Activated T-cell treated with anti-CD3 and anti-CD28 coated beads, Interleukin-2, amount 50 U/mL, for 24 hours (primary cell): Measurements from ENCODE around the gene AFF2.

Experiments
- DNase-seq: peaks from one replicate; pipeline ENCODE4 v3.0.0-alpha.2; 2020
- H3K27ac Mint-ChIP-seq: 2 replicates; pipeline ENCODE4 v1.8.0; 2020; ENCODE audit warnings: mild to moderate bottlenecking, mixed read lengths
- H3K27me3 Mint-ChIP-seq: 2 replicates; pipeline ENCODE4 v1.8.0; 2020; ENCODE audit warnings: mixed read lengths
- H3K36me3 Mint-ChIP-seq: 2 replicates; pipeline ENCODE4 v1.8.0; 2020; ENCODE audit warnings: low read depth, mixed read lengths
- H3K4me1 Mint-ChIP-seq: 2 replicates; pipeline ENCODE4 v1.8.0; 2020; ENCODE audit warnings: low read depth, mixed read lengths
- H3K4me3 Mint-ChIP-seq: 2 replicates; pipeline ENCODE4 v1.8.0; 2020; ENCODE audit warnings: mild to moderate bottlenecking, moderate library complexity, mixed read lengths
- H3K9me3 Mint-ChIP-seq: 2 replicates; pipeline ENCODE4 v1.8.0; 2020; ENCODE audit warnings: mixed read lengths

Gene AFF2

DNA sequence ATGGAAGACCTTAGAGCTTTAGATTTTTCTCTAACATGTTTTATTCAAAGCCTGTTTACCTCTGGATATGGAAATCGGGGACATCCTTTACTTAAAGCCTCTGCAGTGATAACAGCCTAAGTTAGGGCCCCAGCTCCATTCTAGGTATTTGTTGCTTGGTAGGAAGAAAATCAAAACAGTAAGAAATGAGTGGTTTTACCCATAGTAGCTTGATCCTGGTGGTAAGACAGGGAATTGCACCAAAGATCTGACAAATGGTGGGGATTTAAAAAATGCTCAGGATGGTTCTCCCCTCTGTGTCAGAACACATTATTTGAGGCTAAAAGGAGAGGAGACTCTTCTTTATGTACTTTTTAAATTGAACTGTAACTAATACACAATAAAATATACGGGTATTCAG, 52.4 kb downstream of the AFF2 start:
- H3K27ac Mint-ChIP-seq: no peak overlapping the region
- DNase-seq: no peak
- H3K27me3 Mint-ChIP-seq: peaks cover 33% of the 10 kb centered on the region
- H3K4me1 Mint-ChIP-seq: peaks cover 4% of the 10 kb centered on the region
- no peaks in the 10 kb centered on the region for H3K36me3 Mint-ChIP-seq
- H3K9me3 Mint-ChIP-seq: no peaks in the 10 kb centered on the region
- no peak overlapping the region for H3K4me3 Mint-ChIP-seq

DNA sequence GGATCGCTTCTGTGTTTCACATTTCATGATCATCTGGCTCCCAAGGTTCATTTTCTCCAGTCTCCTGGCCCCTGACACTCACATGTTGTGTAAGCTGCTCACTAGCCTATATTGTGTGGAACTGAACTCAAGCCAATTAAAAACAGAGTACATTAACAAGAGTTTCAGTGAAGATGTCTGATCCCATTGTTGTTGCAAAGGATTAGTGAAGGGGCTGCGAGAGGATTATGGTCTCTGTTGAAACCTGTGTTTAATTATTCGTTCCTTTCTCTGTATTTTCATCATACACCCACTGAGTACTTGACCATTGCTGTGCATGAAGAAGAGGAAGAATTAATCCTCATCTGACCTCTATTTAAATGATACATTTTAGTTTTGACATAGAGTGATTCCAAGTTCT, 54.7 kb downstream of the AFF2 start:
- no peak overlapping the region for H3K27ac Mint-ChIP-seq
- H3K4me1 Mint-ChIP-seq: peaks cover 4% of the 10 kb centered on the region
- DNase-seq: no peak
- H3K27me3 Mint-ChIP-seq: peaks cover 43% of the 10 kb centered on the region
- no peak overlapping the region for H3K4me3 Mint-ChIP-seq
- H3K36me3 Mint-ChIP-seq: no peaks in the 10 kb centered on the region
- H3K9me3 Mint-ChIP-seq: no peaks in the 10 kb centered on the region

DNA sequence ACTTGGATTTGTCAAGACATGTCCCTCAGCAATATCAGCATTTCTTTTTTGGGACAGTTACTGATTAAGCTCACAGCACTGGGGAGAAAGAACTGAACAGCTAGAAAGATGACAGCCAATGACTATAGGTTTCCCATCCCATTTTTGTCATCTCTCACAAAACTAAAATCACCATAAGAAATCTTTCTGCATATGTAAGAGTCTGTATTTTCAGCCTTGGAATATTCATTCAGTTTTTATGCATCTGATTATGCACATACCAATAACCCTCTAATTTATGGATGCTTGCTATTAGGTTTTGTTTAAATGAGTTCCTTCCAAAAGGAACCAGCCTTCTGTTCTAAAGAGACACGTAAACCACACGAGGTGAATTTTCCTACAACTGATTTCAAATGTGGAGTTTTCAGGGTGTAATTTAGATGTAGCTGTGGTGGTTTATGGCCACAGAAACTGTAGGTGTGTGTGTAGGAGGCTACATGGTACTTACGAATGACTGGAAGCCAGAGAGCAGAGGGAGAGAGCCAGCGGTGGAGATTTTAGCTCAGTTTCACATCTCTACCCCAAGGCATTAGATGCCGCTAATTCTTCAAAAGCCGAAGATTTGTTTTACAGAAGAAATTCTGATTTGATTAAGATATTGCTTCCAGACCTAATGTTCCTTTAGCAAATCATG, 55.3 kb downstream of the AFF2 start:
- DNase-seq: no peak
- H3K36me3 Mint-ChIP-seq: no peaks in the 10 kb centered on the region
- H3K4me3 Mint-ChIP-seq: no peak overlapping the region
- peaks cover 46% of the 10 kb centered on the region for H3K27me3 Mint-ChIP-seq
- no peaks in the 10 kb centered on the region for H3K9me3 Mint-ChIP-seq
- no peak overlapping the region for H3K27ac Mint-ChIP-seq
- H3K4me1 Mint-ChIP-seq: peaks cover 4% of the 10 kb centered on the region

DNA sequence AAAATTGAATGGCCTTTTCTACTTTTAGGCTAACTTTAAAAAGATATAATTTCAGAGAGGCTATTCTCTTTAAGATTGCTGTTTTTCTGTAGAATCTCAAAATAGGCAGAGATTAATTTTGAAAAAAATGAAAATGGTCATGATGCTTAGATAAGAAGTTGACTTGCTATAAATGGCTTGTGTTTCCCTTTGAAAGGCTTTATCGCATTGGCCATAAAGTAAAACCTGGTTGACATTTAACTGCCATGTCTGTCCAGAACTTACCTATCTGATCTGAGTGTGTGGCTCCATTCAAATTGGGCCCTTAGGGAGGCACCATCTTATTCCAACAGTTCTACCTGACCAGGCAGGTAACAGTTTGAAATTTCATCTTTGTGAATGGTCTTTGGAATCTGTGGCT, 56.1 kb downstream of the AFF2 start:
- Mint-ChIP-seq H3K4me3 (no peak overlapping the region), H3K36me3 (no peaks in the 10 kb centered on the region), H3K27ac (no peak overlapping the region), H3K27me3 (peaks cover 45% of the 10 kb centered on the region), H3K9me3 (no peaks in the 10 kb centered on the region), H3K4me1 (peaks cover 4% of the 10 kb centered on the region)
- no peak for DNase-seq

DNA sequence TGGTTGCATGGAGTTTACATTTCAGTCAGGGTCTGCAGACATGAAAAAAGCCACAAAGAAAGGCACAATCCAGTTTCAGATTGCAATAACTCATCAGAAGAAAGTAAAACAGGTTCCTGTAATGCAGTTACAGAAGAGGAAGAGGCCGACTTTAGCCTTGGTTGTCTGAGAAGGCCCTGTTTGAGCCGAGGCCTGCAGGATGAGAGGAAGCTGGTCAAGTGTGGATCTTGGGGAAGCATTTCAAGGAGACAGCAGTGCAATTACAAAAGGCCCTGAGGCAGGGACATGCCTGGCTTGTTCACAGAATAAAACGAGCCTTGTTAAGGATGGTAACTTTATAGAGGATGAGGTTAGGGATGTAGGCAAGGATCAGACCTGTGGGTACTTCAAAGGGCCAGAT, 62.4 kb downstream of the AFF2 start:
- H3K4me1 Mint-ChIP-seq: peaks cover 5% of the 10 kb centered on the region
- H3K27me3 Mint-ChIP-seq: peaks cover 41% of the 10 kb centered on the region
- no peak for DNase-seq
- no peaks in the 10 kb centered on the region for H3K36me3 Mint-ChIP-seq
- H3K9me3 Mint-ChIP-seq: no peaks in the 10 kb centered on the region
- no peak overlapping the region for H3K27ac Mint-ChIP-seq
- H3K4me3 Mint-ChIP-seq: no peak overlapping the region

DNA sequence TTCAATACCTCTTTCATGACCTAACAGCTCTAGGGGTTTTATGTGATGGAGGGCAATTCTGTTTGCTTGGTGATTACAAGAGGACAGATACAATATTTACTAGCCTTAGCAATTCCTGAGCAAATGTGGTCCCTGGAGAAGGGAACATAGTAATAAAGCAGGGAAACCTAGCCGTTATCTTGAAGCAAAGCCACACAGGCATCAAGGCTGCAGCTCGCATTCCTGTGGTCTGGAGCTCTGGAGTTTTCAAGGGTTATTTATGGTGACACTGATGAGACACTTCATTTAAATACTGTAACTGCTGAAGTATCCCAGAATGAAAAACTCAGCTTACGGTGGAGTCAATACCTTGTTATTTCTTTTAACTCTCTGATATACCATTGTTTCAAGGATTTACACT, 66.8 kb downstream of the AFF2 start:
- no peak for DNase-seq
- H3K4me1 Mint-ChIP-seq: peaks cover 5% of the 10 kb centered on the region
- peaks cover 29% of the 10 kb centered on the region for H3K27me3 Mint-ChIP-seq
- no peaks in the 10 kb centered on the region for H3K9me3 Mint-ChIP-seq
- no peak overlapping the region for H3K4me3 Mint-ChIP-seq
- H3K36me3 Mint-ChIP-seq: no peaks in the 10 kb centered on the region
- no peak overlapping the region for H3K27ac Mint-ChIP-seq

DNA sequence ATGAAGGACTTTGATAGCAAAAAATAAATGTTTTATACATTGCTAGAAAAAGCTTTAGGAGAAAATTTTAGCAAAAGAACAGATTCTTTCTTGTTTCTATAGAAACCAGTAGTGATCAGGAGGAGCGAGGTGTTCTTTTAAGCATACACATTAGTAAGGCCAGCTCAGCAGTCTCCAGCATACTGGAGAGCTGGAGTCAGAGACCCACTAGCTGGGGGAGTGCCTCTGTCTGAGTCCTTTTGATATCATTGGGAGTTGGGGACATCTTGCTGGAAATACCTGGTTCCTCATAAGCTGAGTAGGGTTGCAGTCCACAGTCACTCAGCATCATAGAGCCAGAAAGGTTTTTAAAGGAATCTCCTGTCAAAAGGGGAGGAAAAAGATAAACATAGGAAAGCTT, 67.4 kb downstream of the AFF2 start:
- Mint-ChIP-seq H3K9me3 (no peaks in the 10 kb centered on the region), H3K4me1 (peaks cover 6% of the 10 kb centered on the region), H3K27ac (no peak overlapping the region), H3K4me3 (no peak overlapping the region), H3K36me3 (no peaks in the 10 kb centered on the region), H3K27me3 (peaks cover 31% of the 10 kb centered on the region)
- DNase-seq: no peak

DNA sequence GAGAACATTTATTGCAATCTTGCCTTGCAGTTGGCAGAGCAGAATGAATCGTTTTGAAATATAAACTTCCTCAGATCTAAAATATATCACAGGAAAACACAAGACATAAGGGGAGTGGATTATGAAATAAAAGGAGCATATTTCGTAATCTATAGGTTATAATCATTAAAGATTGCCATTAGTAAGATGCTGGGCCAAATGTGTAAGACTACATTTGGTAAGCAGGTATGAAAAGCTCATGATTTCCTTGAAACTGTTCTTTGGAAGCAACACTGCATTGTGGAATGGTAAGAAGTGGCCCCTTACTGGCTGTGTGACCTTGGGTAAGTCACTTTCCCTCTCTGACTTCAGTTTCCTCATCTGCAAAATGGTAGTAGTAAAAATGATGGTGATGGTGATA, 68.3 kb downstream of the AFF2 start:
- Mint-ChIP-seq H3K36me3 (no peaks in the 10 kb centered on the region), H3K9me3 (no peaks in the 10 kb centered on the region), H3K4me3 (no peak overlapping the region), H3K4me1 (peaks cover 2% of the 10 kb centered on the region), H3K27ac (no peak overlapping the region), H3K27me3 (peaks cover 26% of the 10 kb centered on the region)
- no peak for DNase-seq

DNA sequence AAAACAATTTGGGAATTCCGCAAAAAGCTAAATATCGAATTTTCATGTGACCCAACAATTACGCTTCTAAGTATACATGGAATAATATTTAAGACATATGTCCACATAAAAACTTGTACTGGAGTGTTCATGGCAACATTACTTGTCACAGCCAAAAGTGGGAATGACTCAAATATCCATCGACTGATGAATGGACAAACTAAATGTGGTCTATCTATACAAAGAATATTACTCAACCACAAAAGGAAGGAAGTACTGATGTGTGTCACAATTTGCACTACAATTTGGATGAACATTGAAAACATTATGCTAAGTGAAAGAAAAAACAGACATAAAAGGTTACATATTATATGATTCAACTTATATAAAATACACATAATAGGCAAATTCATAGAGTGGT, 71.9 kb downstream of the AFF2 start:
- peaks cover 25% of the 10 kb centered on the region for H3K27me3 Mint-ChIP-seq
- peaks cover 2% of the 10 kb centered on the region for H3K4me1 Mint-ChIP-seq
- no peak overlapping the region for H3K27ac Mint-ChIP-seq
- H3K9me3 Mint-ChIP-seq: no peaks in the 10 kb centered on the region
- no peaks in the 10 kb centered on the region for H3K36me3 Mint-ChIP-seq
- DNase-seq: no peak
- no peak overlapping the region for H3K4me3 Mint-ChIP-seq

DNA sequence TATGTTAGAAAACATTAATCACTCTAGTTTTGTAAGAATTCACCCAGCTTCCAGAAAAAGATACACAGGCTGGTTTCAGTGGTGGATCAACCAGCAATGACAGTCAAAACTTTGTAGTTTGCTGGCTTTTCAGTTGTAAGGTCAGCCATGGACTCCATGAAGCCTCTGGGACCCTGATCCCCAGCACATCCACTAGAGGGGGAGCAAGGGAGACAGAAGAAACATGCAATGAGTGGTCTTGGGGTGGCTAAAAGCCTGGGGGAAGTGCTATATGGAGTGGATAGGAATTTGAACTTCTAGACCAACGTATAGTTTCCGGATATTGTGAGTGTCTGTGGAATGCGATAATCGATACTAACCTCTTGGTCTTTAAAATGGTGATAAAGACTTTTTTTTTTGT, 72.7 kb downstream of the AFF2 start:
- H3K27me3 Mint-ChIP-seq: peaks cover 25% of the 10 kb centered on the region
- H3K4me1 Mint-ChIP-seq: peaks cover 2% of the 10 kb centered on the region
- H3K36me3 Mint-ChIP-seq: no peaks in the 10 kb centered on the region
- H3K9me3 Mint-ChIP-seq: no peaks in the 10 kb centered on the region
- no peak for DNase-seq
- H3K27ac Mint-ChIP-seq: no peak overlapping the region
- H3K4me3 Mint-ChIP-seq: no peak overlapping the region

DNA sequence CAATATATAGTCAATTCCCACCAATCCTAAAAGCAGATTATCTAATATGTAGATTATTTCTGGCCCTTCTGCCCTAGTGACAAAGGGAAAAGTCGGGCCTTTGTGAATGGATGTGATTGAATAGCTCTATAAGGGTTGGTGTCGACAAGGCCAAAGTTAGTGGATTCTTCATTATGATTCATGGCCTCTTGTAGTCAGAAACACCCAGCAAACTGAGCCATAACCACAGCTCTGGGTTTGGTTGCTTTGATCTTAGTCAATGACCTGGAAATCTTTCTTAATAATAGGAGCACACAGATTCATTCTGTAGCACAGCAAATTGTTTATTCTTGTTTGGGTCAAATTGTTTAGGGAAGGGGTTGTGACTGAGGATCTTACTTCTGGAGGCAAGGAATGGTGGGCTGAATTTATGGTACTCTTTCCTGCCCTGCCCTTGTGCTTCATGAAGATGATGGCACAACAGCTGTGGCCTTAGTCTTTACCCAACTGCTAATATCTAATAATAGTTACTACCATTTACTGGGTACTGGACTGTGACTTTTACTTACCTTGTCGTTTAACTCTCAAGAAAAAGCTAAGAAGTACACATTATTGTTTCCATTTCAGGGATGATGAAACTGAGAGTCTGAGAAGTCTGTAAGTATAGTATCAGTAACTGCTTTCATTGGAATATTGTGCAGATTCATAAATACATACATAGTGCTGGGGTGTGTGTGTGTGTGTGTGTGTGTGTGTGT, 74.0 kb downstream of the AFF2 start:
- no peak overlapping the region for H3K27ac Mint-ChIP-seq
- H3K27me3 Mint-ChIP-seq: peaks cover 29% of the 10 kb centered on the region
- no peaks in the 10 kb centered on the region for H3K9me3 Mint-ChIP-seq
- H3K36me3 Mint-ChIP-seq: no peaks in the 10 kb centered on the region
- no peak for DNase-seq
- H3K4me3 Mint-ChIP-seq: no peak overlapping the region
- H3K4me1 Mint-ChIP-seq: peaks cover 2% of the 10 kb centered on the region

DNA sequence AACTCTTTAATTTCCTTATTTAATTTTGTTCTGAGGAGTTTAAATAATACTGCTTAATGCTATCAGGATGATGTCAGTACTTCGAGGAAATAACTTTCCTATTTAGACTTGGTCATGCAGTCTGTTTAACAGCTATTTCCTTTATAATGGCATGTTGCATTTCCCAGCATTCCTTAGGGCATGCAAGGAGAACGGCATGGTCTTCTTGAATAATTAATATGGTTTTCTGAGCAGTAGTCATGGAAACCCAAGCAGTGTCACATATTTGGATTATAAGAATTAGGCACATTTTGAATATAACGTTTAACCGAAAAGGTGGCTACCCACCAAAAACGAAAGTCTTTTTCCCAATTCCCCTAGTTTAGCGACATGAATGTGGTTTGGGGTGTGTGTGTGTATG, 76.0 kb downstream of the AFF2 start:
- Mint-ChIP-seq H3K4me3 (no peak overlapping the region), H3K36me3 (no peaks in the 10 kb centered on the region), H3K27me3 (peaks cover 24% of the 10 kb centered on the region), H3K4me1 (peaks cover 2% of the 10 kb centered on the region), H3K27ac (no peak overlapping the region), H3K9me3 (no peaks in the 10 kb centered on the region)
- no peak for DNase-seq

DNA sequence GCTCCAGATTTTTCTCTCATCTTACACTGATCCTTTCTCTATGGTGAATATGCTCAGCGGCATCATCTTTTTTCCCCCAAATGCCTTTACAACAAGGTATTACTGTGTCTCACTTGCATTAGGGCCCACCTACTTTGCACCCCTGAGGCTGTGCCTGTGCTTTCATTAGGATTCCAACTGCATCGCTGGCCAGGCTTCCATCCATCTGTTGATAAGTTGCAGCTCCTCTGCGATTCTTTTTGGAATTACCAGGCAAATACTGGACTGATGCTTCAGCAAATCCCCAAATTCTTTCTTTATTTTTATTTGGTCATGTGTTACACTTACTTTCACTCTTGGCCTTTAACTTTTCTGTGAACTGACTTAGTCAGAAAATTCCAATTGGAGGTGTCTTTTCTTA, 77.3 kb downstream of the AFF2 start:
- Mint-ChIP-seq H3K4me3 (no peak overlapping the region), H3K9me3 (peaks cover 3% of the 10 kb centered on the region), H3K27me3 (peaks cover 21% of the 10 kb centered on the region), H3K36me3 (no peaks in the 10 kb centered on the region), H3K27ac (no peak overlapping the region), H3K4me1 (peaks cover 3% of the 10 kb centered on the region)
- no peak for DNase-seq

DNA sequence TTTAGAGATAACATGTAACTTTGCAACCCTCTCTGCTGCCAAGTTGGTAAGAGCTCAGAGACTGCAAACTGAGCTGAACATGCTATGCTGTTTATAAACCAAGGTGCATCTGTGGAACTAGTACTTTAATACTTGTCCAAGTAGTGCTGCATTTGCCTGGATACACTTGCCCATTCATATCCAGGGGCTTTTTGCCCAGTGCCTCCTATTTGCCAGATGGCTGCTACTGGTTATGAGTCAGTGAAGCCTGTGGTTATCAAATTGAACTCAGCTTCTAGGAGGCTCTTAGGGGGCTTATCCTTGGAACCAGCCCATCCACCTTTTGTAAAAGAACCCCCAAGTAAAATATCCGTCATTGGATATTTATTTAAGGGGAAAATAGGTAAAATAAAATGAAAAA, 79.6 kb downstream of the AFF2 start:
- Mint-ChIP-seq H3K27ac (no peak overlapping the region), H3K36me3 (no peaks in the 10 kb centered on the region), H3K27me3 (peaks cover 20% of the 10 kb centered on the region), H3K4me3 (no peak overlapping the region), H3K9me3 (peaks cover 5% of the 10 kb centered on the region), H3K4me1 (peaks cover 3% of the 10 kb centered on the region)
- no peak for DNase-seq

DNA sequence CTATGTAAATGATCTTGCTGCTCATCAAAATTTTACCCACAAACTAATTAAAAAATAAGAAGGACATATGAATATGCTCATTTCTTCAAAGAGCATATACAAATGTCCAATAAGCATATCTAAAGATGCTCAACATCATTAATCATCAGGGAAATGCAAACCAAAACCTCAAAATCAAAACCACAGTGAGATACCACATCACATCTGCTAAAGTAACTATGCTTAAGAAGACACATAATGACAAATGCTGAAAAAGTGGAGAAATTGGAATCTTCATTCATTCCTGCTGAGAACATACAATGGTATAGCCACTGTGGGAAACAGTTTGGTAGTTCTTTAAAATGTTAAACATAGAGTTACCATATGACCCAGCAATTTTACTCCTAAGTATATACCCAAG, 81.9 kb downstream of the AFF2 start:
- Mint-ChIP-seq H3K36me3 (no peaks in the 10 kb centered on the region), H3K9me3 (peaks cover 5% of the 10 kb centered on the region), H3K27me3 (peaks cover 19% of the 10 kb centered on the region), H3K4me1 (peaks cover 3% of the 10 kb centered on the region), H3K4me3 (no peak overlapping the region), H3K27ac (no peak overlapping the region)
- DNase-seq: no peak
